ENCODE data around the gene TEC.

- TF ChIP-seq POLR2AphosphoS5 (IDR thresholded peaks at IDR 0.05; ENCODE audit: borderline replicate concordance, low read depth, low read length), result no peak
- TF ChIP-seq EZH2 (IDR thresholded peaks at IDR 0.05), result no peak
- no peak for TF ChIP-seq FOXP2 (optimal IDR thresholded peaks at IDR 0.05; ENCODE audit: control extremely low read depth, extremely low read length, insufficient read depth)
Measured at GRCh38 chr4:48248559-48248953, 21.1 kb downstream of the TEC start.
